ENCODE data around the gene RPS28. TPM values are rescaled to one million over a fixed set of nuclear protein-coding genes. Genes with fewer than 3 reads are reported as not detected.
"Not testable (repeated sequence)": the region's sequence is repeated elsewhere in the genome, so short reads cannot be mapped to it uniquely, and the experiment has no call there.

Gene RPS28
- polyA plus RNA-seq, 2 of the 4 experiments (the other 2 are of a cell fraction) = 374 to 404 TPM

DNA sequence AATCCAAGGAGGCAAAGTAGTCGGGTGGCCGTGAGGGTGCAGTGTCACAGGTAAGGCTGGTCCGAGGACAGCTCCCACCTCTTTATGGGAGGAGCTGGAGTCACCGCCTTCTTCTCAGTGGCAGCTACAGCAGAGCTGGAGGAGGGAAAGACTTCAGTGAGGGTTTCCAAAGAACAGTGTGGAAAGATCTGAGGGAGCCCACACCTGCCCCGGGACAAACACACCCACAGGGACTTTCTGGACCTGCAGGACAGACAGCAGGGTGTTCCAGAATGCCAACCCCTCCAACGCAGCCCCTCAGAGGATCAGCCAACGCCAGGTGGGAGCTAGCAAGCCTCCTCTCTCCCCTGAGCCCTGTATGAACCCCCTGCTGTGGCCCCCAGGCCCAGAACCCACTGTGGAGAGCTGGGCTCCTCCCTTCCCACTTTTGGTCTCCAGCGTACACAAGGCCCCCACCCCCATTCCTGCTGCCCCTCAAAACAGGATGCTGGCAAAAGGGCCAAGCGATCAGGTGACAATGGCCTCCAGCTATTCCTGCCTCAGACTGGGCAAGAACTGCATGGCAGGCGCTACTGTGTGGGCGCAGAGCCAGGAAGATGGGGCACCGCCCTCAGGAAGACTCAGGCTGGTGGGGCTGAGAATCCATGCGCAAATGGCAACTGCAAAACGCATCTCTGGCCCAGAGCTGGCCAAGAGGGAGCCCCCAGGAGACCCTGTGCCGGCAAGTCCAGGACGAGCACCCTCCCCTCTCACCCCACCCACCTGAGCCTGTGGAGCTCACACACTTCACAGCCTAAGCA, 9.6 kb upstream of the RPS28 start:
- no peak for ATAC-seq
- CTCF ChIA-PET = interaction anchor here (0.8 to 1.1 kb wide), 3 partner anchors 9 to 194 kb away, joined by 3 to 5 read pairs (median 3); no protein-coding TSS in a partner anchor
- H3K4me2 ChIP-seq = no peak overlapping the region

DNA sequence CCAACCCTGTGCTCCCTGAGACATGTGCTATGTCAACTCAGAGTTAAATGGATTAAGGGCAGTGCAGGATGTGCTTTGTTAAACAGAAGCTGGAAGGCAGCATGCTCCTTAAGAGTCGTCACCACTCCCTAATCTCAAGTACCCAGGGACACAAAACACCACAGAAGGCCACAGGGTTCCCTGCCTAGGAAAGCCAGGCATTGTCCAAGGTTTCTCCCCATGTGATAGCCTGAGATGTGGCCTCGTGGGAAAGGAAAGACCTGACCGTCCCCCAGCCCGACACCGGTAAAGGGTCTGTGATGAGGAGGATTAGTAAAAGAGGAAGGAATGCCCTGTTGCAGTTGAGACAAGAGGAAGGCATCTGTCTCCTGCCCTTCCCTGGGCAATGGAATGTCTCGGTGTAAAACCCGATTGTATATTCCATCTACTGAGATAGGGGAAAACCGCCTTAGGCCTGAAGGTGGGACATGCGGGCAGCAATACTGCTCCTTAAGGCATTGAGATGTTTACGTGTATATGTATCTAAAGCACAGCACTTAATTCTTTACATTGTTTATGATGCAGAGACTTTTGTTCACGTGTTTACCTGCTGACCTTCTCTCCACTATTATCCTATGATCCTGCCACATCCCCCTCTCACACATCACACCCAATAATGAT, 6.2 kb upstream of the RPS28 start:
- ATAC-seq; H3K4me2 ChIP-seq; H3K4me3 ChIP-seq; CTCF ChIA-PET; H3K27ac ChIP-seq; DNase-seq (ENCODE audit: low read depth in 1 of 2, low spot score in 1 of 2); POLR2A ChIA-PET; FAIRE-seq; H3K4me1 ChIP-seq; H3K9me3 ChIP-seq: not testable (repeated sequence)
- 91% methylated on average over 11 of the region's 11 CpGs for WGBS (ENCODE audit: missing lambda C conversion rate)

More for the DNA sequence above, 9.6 kb upstream of the RPS28 start:
- no peak for FAIRE-seq
- no peak for DNase-seq (ENCODE audit: low read depth in 1 of 2, low spot score in 1 of 2)
- Histone ChIP-seq H3K9me3 (no peaks in the 10 kb centered on the region), H3K27ac (no peak overlapping the region), H3K4me1 (peaks cover 17% of the 10 kb centered on the region), H3K4me3 (no peak overlapping the region)
- no peak for TF ChIP-seq POLR2A (IDR thresholded peaks at IDR 0.05; ENCODE audit: low read length)
- no peak for TF ChIP-seq EHMT2 (IDR thresholded peaks at IDR 0.05; ENCODE audit: low read depth)
- TF ChIP-seq TFCP2L1 (CRISPR knock-in tag; IDR thresholded peaks at IDR 0.05) = no peak
- TF ChIP-seq FOSL2 (IDR thresholded peaks at IDR 0.05) = no peak
- no peak for TF ChIP-seq FOSL2 (CRISPR knock-in tag; IDR thresholded peaks at IDR 0.05)
- no peak for TF ChIP-seq ZNF302 (CRISPR knock-in tag; IDR thresholded peaks at IDR 0.05)
- TF ChIP-seq, protein P1, sequence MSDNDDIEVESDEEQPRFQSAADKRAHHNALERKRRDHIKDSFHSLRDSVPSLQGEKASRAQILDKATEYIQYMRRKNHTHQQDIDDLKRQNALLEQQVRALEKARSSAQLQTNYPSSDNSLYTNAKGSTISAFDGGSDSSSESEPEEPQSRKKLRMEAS (IDR thresholded peaks at IDR 0.05) = no peak
- POLR2A ChIA-PET = interaction anchor here (2.1 kb wide), 1 partner anchor 9 kb away, joined by 7 read pairs; the partner anchor contains the start of genes NDUFA7 and RPS28
- 81% methylated on average over 9 of the region's 16 CpGs for WGBS (ENCODE audit: missing lambda C conversion rate)

DNA sequence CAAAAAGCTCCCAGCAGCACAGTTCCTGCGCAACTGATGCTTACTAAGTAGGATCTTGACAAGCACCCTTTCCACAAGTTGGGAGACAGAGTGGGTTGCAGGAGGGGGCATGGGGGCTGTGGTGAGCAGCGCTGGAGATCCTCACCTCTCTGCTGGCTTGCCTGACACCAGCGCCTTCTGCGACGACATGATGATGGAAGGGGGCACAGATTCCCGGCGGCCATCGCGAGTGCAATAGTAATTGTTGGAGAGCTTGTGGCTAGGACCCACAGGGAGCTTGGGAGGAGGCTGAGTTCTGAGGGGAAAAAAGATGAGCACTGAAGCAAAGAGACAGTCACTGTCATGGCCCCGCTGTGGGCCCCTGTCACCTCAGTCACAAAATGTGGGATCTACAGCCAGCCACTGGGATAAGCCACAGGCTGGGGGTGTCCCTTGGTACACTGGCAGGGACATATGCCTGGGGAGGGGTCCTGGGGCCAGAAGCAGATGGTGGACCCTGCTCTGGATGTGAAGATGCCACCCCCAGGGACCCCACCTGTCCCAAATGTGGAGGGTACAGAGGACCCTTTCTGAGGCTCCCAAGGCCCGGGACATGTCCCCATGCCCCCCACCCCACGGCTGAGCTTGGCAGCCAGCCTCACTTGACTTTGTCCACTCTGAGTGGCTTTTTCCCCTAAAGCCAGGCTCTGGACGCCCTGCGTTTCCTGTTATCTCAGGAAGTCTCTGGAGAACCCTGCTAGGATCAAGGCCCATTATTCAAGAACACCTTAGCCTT, 4.8 kb upstream of the RPS28 start:
- H3K4me2 ChIP-seq = no peak overlapping the region
- 93% methylated on average over 14 of the region's 14 CpGs for WGBS (ENCODE audit: missing lambda C conversion rate)
- ChIA-PET POLR2A (no interaction called here), CTCF (no interaction called here)
- H3K4me3 ChIP-seq = no peak overlapping the region
- H3K27ac ChIP-seq = no peak overlapping the region
- FAIRE-seq (no peak), ATAC-seq (no peak), DNase-seq (ENCODE audit: low read depth in 1 of 2, low spot score in 1 of 2) (no peak)
- TF ChIP-seq, protein P1 (IDR thresholded peaks at IDR 0.05) = no peak
- TF ChIP-seq NPAS2 (CRISPR knock-in tag; IDR thresholded peaks at IDR 0.05; ENCODE audit: borderline replicate concordance) (no peak), ZC3H11A (IDR thresholded peaks at IDR 0.05) (no peak), NR3C1 (IDR thresholded peaks at IDR 0.05) (no peak), ESRRA (IDR thresholded peaks at IDR 0.05; ENCODE audit: borderline replicate concordance, low read length) (no peak), POLR2A (IDR thresholded peaks at IDR 0.05; ENCODE audit: low read length) (no peak), TP53 (CRISPR knock-in tag; IDR thresholded peaks at IDR 0.05) (no peak), RCOR1 (IDR thresholded peaks at IDR 0.05; ENCODE audit: low read depth, low read length) (no peak), PHF8 (IDR thresholded peaks at IDR 0.05; ENCODE audit: borderline replicate concordance, low read depth) (no peak), EP300 (IDR thresholded peaks at IDR 0.05) (no peak), GATA3 (IDR thresholded peaks at IDR 0.05; ENCODE audit: borderline replicate concordance) (no peak), RARB (CRISPR knock-in tag; IDR thresholded peaks at IDR 0.05) (no peak), EHF (CRISPR knock-in tag; IDR thresholded peaks at IDR 0.05) (no peak), RNF2 (IDR thresholded peaks at IDR 0.05; ENCODE audit: borderline replicate concordance, low read depth) (no peak), HOXB5 (CRISPR knock-in tag; IDR thresholded peaks at IDR 0.05) (no peak), KDM5A (IDR thresholded peaks at IDR 0.05) (no peak), EHMT2 (IDR thresholded peaks at IDR 0.05; ENCODE audit: low read depth) (no peak), FOSL2 (IDR thresholded peaks at IDR 0.05) (no peak), FOSL2 (CRISPR knock-in tag; IDR thresholded peaks at IDR 0.05) (no peak)
- TF ChIP-seq, protein P2, sequence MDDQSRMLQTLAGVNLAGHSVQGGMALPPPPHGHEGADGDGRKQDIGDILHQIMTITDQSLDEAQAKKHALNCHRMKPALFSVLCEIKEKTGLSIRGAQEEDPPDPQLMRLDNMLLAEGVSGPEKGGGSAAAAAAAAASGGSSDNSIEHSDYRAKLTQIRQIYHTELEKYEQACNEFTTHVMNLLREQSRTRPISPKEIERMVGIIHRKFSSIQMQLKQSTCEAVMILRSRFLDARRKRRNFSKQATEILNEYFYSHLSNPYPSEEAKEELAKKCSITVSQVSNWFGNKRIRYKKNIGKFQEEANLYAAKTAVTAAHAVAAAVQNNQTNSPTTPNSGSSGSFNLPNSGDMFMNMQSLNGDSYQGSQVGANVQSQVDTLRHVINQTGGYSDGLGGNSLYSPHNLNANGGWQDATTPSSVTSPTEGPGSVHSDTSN (IDR thresholded peaks at IDR 0.05) = no peak
- no peaks in the 10 kb centered on the region for H3K9me3 ChIP-seq
- peaks cover 8% of the 10 kb centered on the region for H3K4me1 ChIP-seq

All from A549 (cell line).